HG03064 (cell line): ENCODE results near the gene NDUFA8.

Experiments
- ATAC-seq: cut with Tn5 transposase; IDR thresholded peaks from one replicate; pipeline ENCODE4 v1.9.1; 2021; ENCODE audit warnings: low read depth; ENCODE audit not compliant: unreplicated experiment

NDUFA8 gene

DNA sequence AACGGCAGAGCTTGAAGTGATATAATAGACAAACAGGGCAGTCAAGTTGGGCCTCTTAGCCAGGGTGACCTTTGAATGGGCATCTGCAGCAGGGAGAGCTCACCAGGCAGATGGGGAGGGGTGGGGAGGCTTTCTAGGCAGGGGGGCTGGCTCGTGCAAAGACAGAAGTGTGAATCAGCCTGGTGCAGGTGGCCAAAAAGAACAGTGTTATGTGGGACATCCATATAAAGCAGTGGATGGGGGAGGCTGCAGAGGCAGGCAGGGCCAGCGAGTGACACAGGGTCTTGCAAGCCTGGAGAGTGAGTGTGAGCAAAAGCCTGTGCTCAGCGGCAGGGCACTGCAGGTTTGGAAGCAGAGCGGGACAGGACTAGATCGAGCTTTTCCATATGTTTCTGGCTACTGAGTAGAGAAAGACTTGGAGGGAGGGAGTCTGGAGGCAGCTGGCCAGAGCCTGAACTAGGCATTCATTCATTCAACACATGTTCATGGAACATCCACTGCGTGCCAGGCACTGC lies 52.2 kb downstream of the NDUFA8 start:
- ATAC-seq: no peak

DNA sequence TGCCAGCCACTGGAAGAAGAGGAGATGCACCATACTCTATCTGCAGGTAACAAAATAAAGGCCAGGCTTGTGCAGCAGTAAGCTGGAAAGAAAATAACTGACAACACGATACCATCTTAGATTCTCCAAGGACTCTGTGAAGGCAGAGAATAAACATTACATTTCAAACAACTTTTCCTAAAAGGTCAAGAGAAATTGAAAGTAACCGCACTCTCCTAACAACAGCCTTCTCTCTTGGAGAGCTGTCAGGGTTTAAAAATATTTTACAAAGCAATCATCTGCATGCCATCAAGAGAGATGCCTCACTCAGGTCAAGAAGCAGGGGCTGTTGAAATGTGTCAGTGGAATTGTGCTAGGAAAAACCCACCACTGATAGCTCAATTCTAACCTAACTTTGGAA lies 53.0 kb downstream of the NDUFA8 start:
- no peak for ATAC-seq

GRCh38 chr9:122103985-122104384 lies 55.6 kb downstream of the NDUFA8 start:
- no peak for ATAC-seq

- ATAC-seq: no peak
Observed at GRCh38 chr9:122102156-122102555, 57.4 kb downstream of the NDUFA8 start.

DNA sequence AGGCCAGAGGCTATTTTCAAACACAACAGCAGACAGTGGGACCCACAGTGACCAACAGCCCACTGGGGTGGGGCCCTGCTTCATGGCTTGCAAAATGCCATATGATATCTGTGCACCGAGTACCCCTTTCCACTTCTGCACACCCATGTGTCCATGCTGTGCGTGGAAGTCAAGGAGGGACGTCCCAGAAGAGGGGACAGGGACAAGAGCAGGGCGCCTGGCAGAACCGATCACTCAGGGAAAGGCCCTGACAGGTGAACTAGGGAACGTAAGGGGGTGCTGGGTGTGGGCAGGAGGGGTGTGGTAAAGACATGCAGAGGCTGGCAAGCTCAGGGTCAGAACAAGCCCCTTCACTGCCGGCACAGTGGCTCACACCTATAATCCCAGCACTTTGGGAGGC lies 58.8 kb downstream of the NDUFA8 start:
- ATAC-seq: no peak

- ATAC-seq: no peak
Observed at GRCh38 chr9:122099271-122099869, 60.2 kb downstream of the NDUFA8 start.

- ATAC-seq: no peak
Observed at GRCh38 chr9:122097679-122098315, 61.8 kb downstream of the NDUFA8 start.

DNA sequence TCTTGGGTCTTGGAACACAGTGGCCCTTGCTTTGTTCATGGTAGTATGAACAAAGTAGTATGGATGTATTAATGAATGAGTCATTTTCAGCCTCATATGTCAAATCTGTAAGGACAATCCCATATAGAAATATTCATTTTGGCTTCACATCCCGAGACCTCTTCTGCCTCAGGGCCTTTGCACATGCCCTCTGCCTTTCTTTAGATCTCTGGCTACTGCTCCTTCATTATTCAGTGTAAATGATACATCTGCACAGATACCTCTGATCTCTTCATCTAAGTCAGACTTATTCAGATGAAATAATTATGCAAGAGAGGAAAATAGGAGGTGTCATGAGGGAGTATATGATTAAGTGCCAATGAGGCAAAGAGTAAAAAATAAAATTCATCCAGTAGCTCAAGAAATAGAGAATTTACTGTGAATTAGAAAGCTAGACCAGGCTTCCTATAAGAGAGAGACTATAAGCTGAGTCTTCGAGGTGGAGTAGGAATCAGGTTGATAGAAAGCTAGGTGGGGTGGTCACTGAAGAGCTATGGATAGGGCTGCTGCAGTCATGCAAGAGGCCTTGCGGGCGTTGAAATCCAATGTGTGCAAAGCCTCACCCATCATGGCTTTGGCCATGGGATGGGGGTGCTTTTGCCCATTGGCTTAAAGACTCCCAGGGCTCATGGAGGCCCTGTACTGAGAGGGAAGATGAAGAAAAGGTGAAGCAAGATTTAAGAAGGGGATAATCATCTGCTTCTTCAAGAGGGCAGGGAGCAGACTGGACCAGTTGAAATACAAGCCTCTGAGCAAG lies 62.8 kb downstream of the NDUFA8 start:
- no peak for ATAC-seq

DNA sequence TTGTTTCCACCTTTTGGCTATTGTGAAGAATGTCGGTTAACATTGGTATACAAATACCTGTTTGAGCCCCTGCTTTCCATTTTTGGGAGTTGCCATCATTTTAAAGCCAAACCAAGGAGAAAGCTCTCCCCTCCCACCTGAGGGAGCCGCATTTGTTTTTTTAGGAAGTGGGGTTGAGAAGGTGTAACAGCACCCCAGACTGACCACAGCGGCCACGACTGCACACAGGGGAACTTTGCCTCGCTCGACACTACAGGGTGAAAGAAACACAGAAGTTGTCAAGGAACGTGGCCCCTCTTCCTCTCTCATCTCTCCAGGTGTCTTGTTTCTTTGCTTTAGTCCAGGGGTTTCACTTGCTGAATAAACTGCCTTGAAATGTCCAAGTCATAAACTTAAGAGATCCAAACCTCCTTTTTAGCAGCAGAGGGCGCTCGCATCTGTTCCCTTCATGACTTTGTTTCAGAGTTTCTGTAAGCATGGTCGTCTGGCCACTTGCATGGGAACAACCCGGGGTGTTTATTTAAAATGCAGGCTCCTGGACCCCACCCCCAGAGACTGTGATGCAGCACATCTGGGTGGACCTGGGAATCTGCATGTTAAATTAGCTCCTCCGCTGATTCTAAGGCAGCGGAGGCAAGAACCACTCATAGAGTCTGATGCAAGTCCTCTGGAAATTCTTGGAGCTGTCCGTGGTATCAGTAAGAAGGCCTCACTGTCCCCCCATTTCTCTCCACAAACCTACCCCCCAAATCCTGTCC lies 64.4 kb downstream of the NDUFA8 start:
- no peak for ATAC-seq
